ENCODE data around the gene SEMA5A.

DNA sequence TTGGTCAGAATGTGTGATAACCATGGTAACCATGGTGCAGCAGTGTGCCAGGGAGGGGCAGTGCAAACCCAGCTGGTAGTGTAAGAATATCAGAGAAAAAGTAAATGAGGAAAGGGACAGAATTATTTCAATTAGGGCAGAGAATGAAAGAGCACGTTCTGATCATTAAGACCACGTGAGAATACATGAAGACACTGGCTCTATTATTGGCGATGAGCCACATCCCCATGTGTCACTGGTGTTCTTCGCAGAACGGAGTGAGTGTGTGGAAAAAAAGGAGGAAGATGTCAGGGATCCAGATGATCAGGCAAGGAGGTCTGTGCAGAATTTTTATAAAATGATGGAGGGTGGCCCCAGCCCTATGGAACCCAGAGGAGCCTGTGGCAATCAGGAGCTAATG lies 315.5 kb downstream of the SEMA5A start:
- TF ChIP-seq, protein P1, sequence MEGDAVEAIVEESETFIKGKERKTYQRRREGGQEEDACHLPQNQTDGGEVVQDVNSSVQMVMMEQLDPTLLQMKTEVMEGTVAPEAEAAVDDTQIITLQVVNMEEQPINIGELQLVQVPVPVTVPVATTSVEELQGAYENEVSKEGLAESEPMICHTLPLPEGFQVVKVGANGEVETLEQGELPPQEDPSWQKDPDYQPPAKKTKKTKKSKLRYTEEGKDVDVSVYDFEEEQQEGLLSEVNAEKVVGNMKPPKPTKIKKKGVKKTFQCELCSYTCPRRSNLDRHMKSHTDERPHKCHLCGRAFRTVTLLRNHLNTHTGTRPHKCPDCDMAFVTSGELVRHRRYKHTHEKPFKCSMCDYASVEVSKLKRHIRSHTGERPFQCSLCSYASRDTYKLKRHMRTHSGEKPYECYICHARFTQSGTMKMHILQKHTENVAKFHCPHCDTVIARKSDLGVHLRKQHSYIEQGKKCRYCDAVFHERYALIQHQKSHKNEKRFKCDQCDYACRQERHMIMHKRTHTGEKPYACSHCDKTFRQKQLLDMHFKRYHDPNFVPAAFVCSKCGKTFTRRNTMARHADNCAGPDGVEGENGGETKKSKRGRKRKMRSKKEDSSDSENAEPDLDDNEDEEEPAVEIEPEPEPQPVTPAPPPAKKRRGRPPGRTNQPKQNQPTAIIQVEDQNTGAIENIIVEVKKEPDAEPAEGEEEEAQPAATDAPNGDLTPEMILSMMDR (IDR thresholded peaks at IDR 0.05; ENCODE audit: low read length), result no peak
- TF ChIP-seq EZH2 (optimal IDR thresholded peaks at IDR 0.05; ENCODE audit: low read depth, low read length) (no peak), EZH2phosphoT487 (IDR thresholded peaks at IDR 0.05; ENCODE audit: low read length) (no peak)

Measured in MM.1S (cell line).